HL-60 (cell line): ENCODE data around the gene TAS2R5.

Source experiments
- CTCF ChIP-seq: IDR thresholded peaks from one replicate; pipeline ENCODE4 v1.5.1; 2011; ENCODE audit warnings: low read length, control low read depth, inconsistent platforms; ENCODE audit not compliant: insufficient read depth
- POLR2AphosphoS5 ChIP-seq: IDR thresholded peaks from 2 replicates; pipeline ENCODE4 v1.6.1; 2012; ENCODE audit warnings: low read depth
- TF ChIP-seq, protein P1 (sequence below): IDR thresholded peaks from 2 replicates; pipeline ENCODE4 v1.6.1; 2012; ENCODE audit warnings: low read depth; ENCODE audit not compliant: insufficient replicate concordance

DNA sequence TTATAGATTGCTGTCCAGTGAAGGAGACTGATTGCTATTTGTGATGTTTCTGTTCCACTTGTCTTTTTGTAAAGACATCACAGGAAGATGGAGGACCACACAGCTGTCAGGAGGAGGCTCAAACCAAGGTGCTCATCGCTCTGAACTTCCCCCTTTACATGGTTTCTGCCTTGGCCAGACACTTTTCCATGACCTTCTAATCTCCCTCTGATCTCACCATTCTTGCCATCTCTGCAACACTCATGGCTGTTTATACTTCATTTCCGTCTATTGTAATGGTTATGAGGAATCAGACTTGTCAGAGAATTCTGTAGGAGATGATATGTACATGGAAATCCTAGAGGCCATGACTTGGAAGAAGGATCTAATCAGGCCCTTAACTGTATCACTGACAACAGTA is 1.7 kb upstream of the TAS2R5 start:
- TF ChIP-seq CTCF, result no peak
- TF ChIP-seq POLR2AphosphoS5, result no peak
- TF ChIP-seq, protein P1, sequence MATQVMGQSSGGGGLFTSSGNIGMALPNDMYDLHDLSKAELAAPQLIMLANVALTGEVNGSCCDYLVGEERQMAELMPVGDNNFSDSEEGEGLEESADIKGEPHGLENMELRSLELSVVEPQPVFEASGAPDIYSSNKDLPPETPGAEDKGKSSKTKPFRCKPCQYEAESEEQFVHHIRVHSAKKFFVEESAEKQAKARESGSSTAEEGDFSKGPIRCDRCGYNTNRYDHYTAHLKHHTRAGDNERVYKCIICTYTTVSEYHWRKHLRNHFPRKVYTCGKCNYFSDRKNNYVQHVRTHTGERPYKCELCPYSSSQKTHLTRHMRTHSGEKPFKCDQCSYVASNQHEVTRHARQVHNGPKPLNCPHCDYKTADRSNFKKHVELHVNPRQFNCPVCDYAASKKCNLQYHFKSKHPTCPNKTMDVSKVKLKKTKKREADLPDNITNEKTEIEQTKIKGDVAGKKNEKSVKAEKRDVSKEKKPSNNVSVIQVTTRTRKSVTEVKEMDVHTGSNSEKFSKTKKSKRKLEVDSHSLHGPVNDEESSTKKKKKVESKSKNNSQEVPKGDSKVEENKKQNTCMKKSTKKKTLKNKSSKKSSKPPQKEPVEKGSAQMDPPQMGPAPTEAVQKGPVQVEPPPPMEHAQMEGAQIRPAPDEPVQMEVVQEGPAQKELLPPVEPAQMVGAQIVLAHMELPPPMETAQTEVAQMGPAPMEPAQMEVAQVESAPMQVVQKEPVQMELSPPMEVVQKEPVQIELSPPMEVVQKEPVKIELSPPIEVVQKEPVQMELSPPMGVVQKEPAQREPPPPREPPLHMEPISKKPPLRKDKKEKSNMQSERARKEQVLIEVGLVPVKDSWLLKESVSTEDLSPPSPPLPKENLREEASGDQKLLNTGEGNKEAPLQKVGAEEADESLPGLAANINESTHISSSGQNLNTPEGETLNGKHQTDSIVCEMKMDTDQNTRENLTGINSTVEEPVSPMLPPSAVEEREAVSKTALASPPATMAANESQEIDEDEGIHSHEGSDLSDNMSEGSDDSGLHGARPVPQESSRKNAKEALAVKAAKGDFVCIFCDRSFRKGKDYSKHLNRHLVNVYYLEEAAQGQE, result no peak
